Neural cell (in vitro differentiated cells): ENCODE measurements around the gene KRT73. TPM values are rescaled to one million over a fixed set of nuclear protein-coding genes. Genes with fewer than 3 reads are reported as not detected.

Source experiments
- H2AFZ ChIP-seq: fragments of 200-600, 300-800 bp; sonication (generic), shearing (Covaris generic); 2 replicates; pipeline ENCODE4 v1.6.0; 2014; ENCODE audit warnings: low read depth, mild to moderate bottlenecking, antibody characterized with exemption, low read length, moderate library complexity
- H3F3A ChIP-seq: fragments of 200-600 bp; shearing (Covaris generic); 2 replicates; pipeline ENCODE4 v1.6.1; 2016; ENCODE audit warnings: mild to moderate bottlenecking, moderate library complexity, mixed read lengths, antibody characterized with exemption, low read length; ENCODE audit not compliant: insufficient read depth, poor library complexity, severe bottlenecking
- H3K27ac ChIP-seq: fragments of 200-600, 300-800 bp; sonication (generic), shearing (Covaris generic); 2 replicates; pipeline ENCODE4 v1.5.1; 2014; ENCODE audit warnings: mild to moderate bottlenecking, low read length, moderate library complexity
- H3K27me3 ChIP-seq: fragments of 300-800, 200-600 bp; sonication (generic), shearing (Covaris generic); 2 replicates; pipeline ENCODE4 v1.6.0; 2014; ENCODE audit warnings: mild to moderate bottlenecking, low read depth, low read length, moderate library complexity; ENCODE audit not compliant: insufficient read depth
- H3K36me3 ChIP-seq: fragments of 300-800, 200-600 bp; sonication (generic), shearing (Covaris generic); 2 replicates; pipeline ENCODE4 v1.5.1; 2014; ENCODE audit warnings: mild to moderate bottlenecking, antibody characterized with exemption, low read length, moderate library complexity; ENCODE audit not compliant: insufficient read depth
- H3K4me2 ChIP-seq: fragments of 300-800, 200-600 bp; sonication (generic), shearing (Covaris generic); 2 replicates; pipeline ENCODE4 v1.6.0; 2014; ENCODE audit warnings: mild to moderate bottlenecking, low read length
- H3K4me3 ChIP-seq: fragments of 300-800, 200-600 bp; sonication (generic), shearing (Covaris generic); 2 replicates; pipeline ENCODE4 v1.5.1; 2014; ENCODE audit warnings: mild to moderate bottlenecking, low read length, moderate library complexity
- H3K79me2 ChIP-seq: fragments of 200-600 bp; shearing (Covaris generic); replicated peaks from 2 replicates; pipeline ENCODE4 v1.6.0; 2014; ENCODE audit warnings: mild to moderate bottlenecking, low read length, moderate library complexity; ENCODE audit not compliant: insufficient read depth
- H3K9ac ChIP-seq: fragments of 300-800, 200-600 bp; sonication (generic), shearing (Covaris generic); 2 replicates; pipeline ENCODE4 v1.6.1; 2016; ENCODE audit warnings: mild to moderate bottlenecking, low read length, mixed read lengths
- H3K9me2 ChIP-seq: fragments of 200-600 bp; shearing (Covaris generic); 2 replicates; pipeline ENCODE4 v1.6.1; 2016; ENCODE audit warnings: mild to moderate bottlenecking, low read length, mixed read lengths; ENCODE audit not compliant: insufficient read depth
- H3K9me3 ChIP-seq: fragments of 200-600, 300-800 bp; sonication (generic), shearing (Covaris generic); 2 replicates; pipeline ENCODE4 v1.6.1; 2016; ENCODE audit warnings: mild to moderate bottlenecking, mixed run types, low read length, moderate library complexity, mixed read lengths
- H4K20me1 ChIP-seq: fragments of 200-600 bp; shearing (Covaris generic); 2 replicates; pipeline ENCODE4 v1.6.1; 2016; ENCODE audit warnings: mild to moderate bottlenecking, mixed run types; ENCODE audit not compliant: insufficient read depth
- EP300 ChIP-seq: fragments of 450-650 bp; conservative IDR thresholded peaks from 2 replicates; pipeline ENCODE4 v1.6.1; 2014; ENCODE audit warnings: antibody characterized with exemption, mild to moderate bottlenecking, moderate library complexity; ENCODE audit not compliant: poor library complexity, severe bottlenecking
- EZH2 ChIP-seq: fragments of 200-600, 300-800 bp; shearing (Covaris generic), sonication (generic); IDR thresholded peaks from 2 replicates; pipeline ENCODE4 v1.6.1; 2014; ENCODE audit warnings: antibody characterized with exemption, low read length, borderline replicate concordance, mild to moderate bottlenecking; ENCODE audit not compliant: insufficient read depth, poor library complexity, severe bottlenecking
- MXI1 ChIP-seq: fragments of 450-650 bp; conservative IDR thresholded peaks from 2 replicates; pipeline ENCODE4 v1.6.1; 2014; ENCODE audit warnings: antibody characterized with exemption, mild to moderate bottlenecking; ENCODE audit not compliant: poor library complexity, severe bottlenecking
- POLR2AphosphoS5 ChIP-seq: IDR thresholded peaks from 2 replicates; pipeline ENCODE4 v1.6.1; 2012
- RAD21 ChIP-seq: fragments of 450-650 bp; conservative IDR thresholded peaks from 2 replicates; pipeline ENCODE4 v1.6.1; 2014; ENCODE audit warnings: antibody characterized with exemption, mild to moderate bottlenecking, moderate library complexity
- SMC3 ChIP-seq: fragments of 450-650 bp; conservative IDR thresholded peaks from 2 replicates; pipeline ENCODE4 v1.6.1; 2014; ENCODE audit warnings: antibody characterized with exemption, mild to moderate bottlenecking, moderate library complexity; ENCODE audit not compliant: poor library complexity
- TAF1 ChIP-seq: IDR thresholded peaks from 2 replicates; pipeline ENCODE4 v1.6.1; 2012; ENCODE audit warnings: low read depth
- polyA plus RNA-seq: library from polyadenylated mRNA; depleted of rRNA; stranded (reverse); fragments of >200 nt; gene quantifications from 2 replicates; pipeline ENCODE4 v1.2.3, GENCODE V29; 2014
- TF ChIP-seq, protein P1 (sequence below): fragments of 450-650 bp; IDR thresholded peaks from 2 replicates; pipeline ENCODE4 v1.5.1; 2014; ENCODE audit warnings: antibody characterized with exemption, mild to moderate bottlenecking, moderate library complexity; ENCODE audit not compliant: poor library complexity, severe bottlenecking
- TF ChIP-seq, protein P2 (sequence below): IDR thresholded peaks from 2 replicates; pipeline ENCODE4 v1.6.1; 2012; ENCODE audit warnings: borderline replicate concordance

KRT73 gene
- polyA plus RNA-seq, 1 donor from 2014 or later, result not detected

- TF ChIP-seq, protein P1, sequence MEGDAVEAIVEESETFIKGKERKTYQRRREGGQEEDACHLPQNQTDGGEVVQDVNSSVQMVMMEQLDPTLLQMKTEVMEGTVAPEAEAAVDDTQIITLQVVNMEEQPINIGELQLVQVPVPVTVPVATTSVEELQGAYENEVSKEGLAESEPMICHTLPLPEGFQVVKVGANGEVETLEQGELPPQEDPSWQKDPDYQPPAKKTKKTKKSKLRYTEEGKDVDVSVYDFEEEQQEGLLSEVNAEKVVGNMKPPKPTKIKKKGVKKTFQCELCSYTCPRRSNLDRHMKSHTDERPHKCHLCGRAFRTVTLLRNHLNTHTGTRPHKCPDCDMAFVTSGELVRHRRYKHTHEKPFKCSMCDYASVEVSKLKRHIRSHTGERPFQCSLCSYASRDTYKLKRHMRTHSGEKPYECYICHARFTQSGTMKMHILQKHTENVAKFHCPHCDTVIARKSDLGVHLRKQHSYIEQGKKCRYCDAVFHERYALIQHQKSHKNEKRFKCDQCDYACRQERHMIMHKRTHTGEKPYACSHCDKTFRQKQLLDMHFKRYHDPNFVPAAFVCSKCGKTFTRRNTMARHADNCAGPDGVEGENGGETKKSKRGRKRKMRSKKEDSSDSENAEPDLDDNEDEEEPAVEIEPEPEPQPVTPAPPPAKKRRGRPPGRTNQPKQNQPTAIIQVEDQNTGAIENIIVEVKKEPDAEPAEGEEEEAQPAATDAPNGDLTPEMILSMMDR, result no peak
- TF ChIP-seq TAF1 (no peak), POLR2AphosphoS5 (no peak), SMC3 (no peak), RAD21 (no peak), MXI1 (no peak), EZH2 (no peak), EP300 (no peak)
- TF ChIP-seq, protein P2, sequence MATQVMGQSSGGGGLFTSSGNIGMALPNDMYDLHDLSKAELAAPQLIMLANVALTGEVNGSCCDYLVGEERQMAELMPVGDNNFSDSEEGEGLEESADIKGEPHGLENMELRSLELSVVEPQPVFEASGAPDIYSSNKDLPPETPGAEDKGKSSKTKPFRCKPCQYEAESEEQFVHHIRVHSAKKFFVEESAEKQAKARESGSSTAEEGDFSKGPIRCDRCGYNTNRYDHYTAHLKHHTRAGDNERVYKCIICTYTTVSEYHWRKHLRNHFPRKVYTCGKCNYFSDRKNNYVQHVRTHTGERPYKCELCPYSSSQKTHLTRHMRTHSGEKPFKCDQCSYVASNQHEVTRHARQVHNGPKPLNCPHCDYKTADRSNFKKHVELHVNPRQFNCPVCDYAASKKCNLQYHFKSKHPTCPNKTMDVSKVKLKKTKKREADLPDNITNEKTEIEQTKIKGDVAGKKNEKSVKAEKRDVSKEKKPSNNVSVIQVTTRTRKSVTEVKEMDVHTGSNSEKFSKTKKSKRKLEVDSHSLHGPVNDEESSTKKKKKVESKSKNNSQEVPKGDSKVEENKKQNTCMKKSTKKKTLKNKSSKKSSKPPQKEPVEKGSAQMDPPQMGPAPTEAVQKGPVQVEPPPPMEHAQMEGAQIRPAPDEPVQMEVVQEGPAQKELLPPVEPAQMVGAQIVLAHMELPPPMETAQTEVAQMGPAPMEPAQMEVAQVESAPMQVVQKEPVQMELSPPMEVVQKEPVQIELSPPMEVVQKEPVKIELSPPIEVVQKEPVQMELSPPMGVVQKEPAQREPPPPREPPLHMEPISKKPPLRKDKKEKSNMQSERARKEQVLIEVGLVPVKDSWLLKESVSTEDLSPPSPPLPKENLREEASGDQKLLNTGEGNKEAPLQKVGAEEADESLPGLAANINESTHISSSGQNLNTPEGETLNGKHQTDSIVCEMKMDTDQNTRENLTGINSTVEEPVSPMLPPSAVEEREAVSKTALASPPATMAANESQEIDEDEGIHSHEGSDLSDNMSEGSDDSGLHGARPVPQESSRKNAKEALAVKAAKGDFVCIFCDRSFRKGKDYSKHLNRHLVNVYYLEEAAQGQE, result no peak
- no peaks in the 10 kb centered on the region for H3K27me3 ChIP-seq
- H3F3A ChIP-seq, result no peaks in the 10 kb centered on the region
- H3K4me2 ChIP-seq, result no peak overlapping the region
- no peak overlapping the region for H3K4me3 ChIP-seq
- H3K36me3 ChIP-seq, result no peaks in the 10 kb centered on the region
- H3K9me3 ChIP-seq, result no peaks in the 10 kb centered on the region
- H3K9me2 ChIP-seq, result no peaks in the 10 kb centered on the region
- no peak overlapping the region for H3K9ac ChIP-seq
- no peaks in the 10 kb centered on the region for H3K79me2 ChIP-seq
- no peaks in the 10 kb centered on the region for H4K20me1 ChIP-seq
- H3K27ac ChIP-seq, result no peak overlapping the region
- no peak overlapping the region for H2AFZ ChIP-seq
Measured at GRCh38 chr12:52578469-52578868, 39.9 kb downstream of the KRT73 start.

GRCh38 chr12:52577316-52577715 lies 41.0 kb downstream of the KRT73 start:
- H3K4me3 ChIP-seq, result no peak overlapping the region
- no peak overlapping the region for H3K9ac ChIP-seq
- H3K27me3 ChIP-seq, result no peaks in the 10 kb centered on the region
- TF ChIP-seq EZH2 (no peak), POLR2AphosphoS5 (no peak), EP300 (no peak), TAF1 (no peak)
- TF ChIP-seq, protein P1, result no peak
- TF ChIP-seq, protein P2, result no peak
- no peaks in the 10 kb centered on the region for H3K36me3 ChIP-seq
- no peak overlapping the region for H3K27ac ChIP-seq
- no peak overlapping the region for H2AFZ ChIP-seq
- no peaks in the 10 kb centered on the region for H3K9me3 ChIP-seq
- H3F3A ChIP-seq, result no peaks in the 10 kb centered on the region
- H3K79me2 ChIP-seq, result no peaks in the 10 kb centered on the region
- no peaks in the 10 kb centered on the region for H4K20me1 ChIP-seq
- no peak overlapping the region for H3K4me2 ChIP-seq
- H3K9me2 ChIP-seq, result no peaks in the 10 kb centered on the region
